HEK293T (cell line): Measurements from ENCODE around the gene PAPOLA.

ENCODE experiments used
- CTCF ChIA-PET: fragments of 350-600 bp; formaldehyde crosslinking; extraction: SDS; loops from one replicate; lab custom pipeline; 2021; ENCODE audit warnings: antibody characterized with exemption, inconsistent platforms; lab: Yijun Ruan, JAX
- POLR2A ChIA-PET: fragments of 350-600 bp; formaldehyde crosslinking; extraction: SDS; loops from one replicate; lab custom pipeline; 2020; ENCODE audit warnings: antibody characterized with exemption, inconsistent platforms; lab: Yijun Ruan, JAX
- DNase-seq: peaks from one replicate; pipeline ENCODE4 v3.0.0; 2012; ENCODE audit warnings: mixed read lengths; ENCODE audit errors: extremely low spot score
- ARNT ChIP-seq: fragments of 450-650 bp; IDR thresholded peaks from 2 replicates; pipeline ENCODE4 v1.6.1; 2017; ENCODE audit warnings: mild to moderate bottlenecking
- BHLHE40 ChIP-seq: fragments of 450-650 bp; IDR thresholded peaks from 2 replicates; pipeline ENCODE4 v1.6.1; 2016; ENCODE audit warnings: mild to moderate bottlenecking, moderate library complexity, borderline replicate concordance
- CTBP1 ChIP-seq: fragments of 450-650 bp; IDR thresholded peaks from 2 replicates; pipeline ENCODE4 v1.6.1; 2016; ENCODE audit warnings: borderline replicate concordance
- ELF4 ChIP-seq: fragments of 450-650 bp; IDR thresholded peaks from 2 replicates; pipeline ENCODE4 v1.6.1; 2017; ENCODE audit warnings: antibody characterized with exemption
- FOXA1 ChIP-seq: fragments of 450-650 bp; IDR thresholded peaks from 2 replicates; pipeline ENCODE4 v1.6.1; 2016; ENCODE audit warnings: mild to moderate bottlenecking
- FOXK2 ChIP-seq: fragments of 450-650 bp; IDR thresholded peaks from 2 replicates; pipeline ENCODE4 v1.6.1; 2016; ENCODE audit warnings: mild to moderate bottlenecking
- FOXM1 ChIP-seq: fragments of 450-650 bp; IDR thresholded peaks from 2 replicates; pipeline ENCODE4 v1.6.1; 2017; ENCODE audit warnings: mild to moderate bottlenecking, borderline replicate concordance
- HDGF ChIP-seq: fragments of 450-650 bp; IDR thresholded peaks from 2 replicates; pipeline ENCODE4 v1.6.1; 2017; ENCODE audit warnings: antibody characterized with exemption, borderline replicate concordance
- L3MBTL2 ChIP-seq: fragments of 450-650 bp; conservative IDR thresholded peaks from 2 replicates; pipeline ENCODE4 v1.6.1; 2016; ENCODE audit warnings: mild to moderate bottlenecking
- LEF1 ChIP-seq: fragments of 450-650 bp; IDR thresholded peaks from 2 replicates; pipeline ENCODE4 v1.6.1; 2017; ENCODE audit warnings: mild to moderate bottlenecking, borderline replicate concordance
- NFRKB ChIP-seq: fragments of 450-650 bp; IDR thresholded peaks from 2 replicates; pipeline ENCODE4 v1.6.1; 2016; ENCODE audit warnings: mild to moderate bottlenecking, moderate library complexity
- PKNOX1 ChIP-seq: fragments of 450-650 bp; IDR thresholded peaks from 2 replicates; pipeline ENCODE4 v1.6.1; 2016
- SP1 ChIP-seq: fragments of 450-650 bp; IDR thresholded peaks from 2 replicates; pipeline ENCODE4 v1.6.1; 2017
- SUZ12 ChIP-seq: fragments of 450-650 bp; IDR thresholded peaks from 2 replicates; pipeline ENCODE4 v1.6.1; 2016; ENCODE audit warnings: mild to moderate bottlenecking
- TARDBP ChIP-seq: fragments of 450-650 bp; IDR thresholded peaks from 2 replicates; pipeline ENCODE4 v1.6.1; 2016
- ZNF384 ChIP-seq: fragments of 450-650 bp; IDR thresholded peaks from 2 replicates; pipeline ENCODE4 v1.6.1; 2016

PAPOLA gene

GRCh38 chr14:96501740-96502620 is at the start of gene PAPOLA:
Gene PAPOLA, plus strand, starts transcription at chr14:96502382. Its CDS starts 211 bp downstream, at chr14:96502593.
- ChIA-PET POLR2A (interaction anchor here (1.2 to 1.5 kb wide), 2 partner anchors 9 to 10 kb away, joined by 3 read pairs; no protein-coding TSS in a partner anchor), CTCF (no interaction called here)
- no peak for TF ChIP-seq TARDBP
- no peak for TF ChIP-seq SUZ12
- TF ChIP-seq SP1 = no peak
- no peak for TF ChIP-seq FOXM1
- TF ChIP-seq ELF4 = peak; percentile 66
- TF ChIP-seq LEF1 = no peak
- TF ChIP-seq BHLHE40 = no peak
- no peak for TF ChIP-seq PKNOX1
- TF ChIP-seq L3MBTL2 = peak; percentile 98
- TF ChIP-seq ARNT = no peak
- TF ChIP-seq FOXK2 = no peak
- DNase-seq = peak; percentile 91

GRCh38 chr14:96452684-96453083 is 49.5 kb upstream of the PAPOLA start:
- TF ChIP-seq FOXK2 (no peak), L3MBTL2 (no peak), ARNT (no peak), ZNF384 (no peak), SP1 (no peak), SUZ12 (no peak), FOXM1 (no peak), HDGF (no peak), PKNOX1 (no peak), LEF1 (no peak), BHLHE40 (no peak), CTBP1 (no peak), FOXA1 (no peak), NFRKB (no peak), TARDBP (no peak), ELF4 (no peak)
- ChIA-PET POLR2A (no interaction called here), CTCF (no interaction called here)
- no peak for DNase-seq

GRCh38 chr14:96455588-96455987 is 46.6 kb upstream of the PAPOLA start:
- no peak for DNase-seq
- ChIA-PET POLR2A (no interaction called here), CTCF (no interaction called here)
- TF ChIP-seq ELF4 (no peak), TARDBP (no peak), BHLHE40 (no peak), FOXA1 (no peak), SP1 (no peak), LEF1 (no peak), CTBP1 (no peak), ARNT (no peak), PKNOX1 (no peak), FOXK2 (no peak), L3MBTL2 (no peak), ZNF384 (no peak), NFRKB (no peak), FOXM1 (no peak), SUZ12 (no peak), HDGF (no peak)

- DNase-seq = no peak
- POLR2A ChIA-PET = no interaction called here
Observed at GRCh38 chr14:96459851-96460250, 42.3 kb upstream of the PAPOLA start.

More at GRCh38 chr14:96459851-96460250, 42.3 kb upstream of the PAPOLA start:
- CTCF ChIA-PET = no interaction called here
- TF ChIP-seq SP1 = no peak
- TF ChIP-seq SUZ12 = no peak
- TF ChIP-seq NFRKB = no peak
- TF ChIP-seq BHLHE40 = no peak
- no peak for TF ChIP-seq PKNOX1
- TF ChIP-seq FOXM1 = no peak
- TF ChIP-seq LEF1 = no peak
- no peak for TF ChIP-seq FOXA1
- no peak for TF ChIP-seq ELF4
- TF ChIP-seq L3MBTL2 = no peak
- TF ChIP-seq HDGF = no peak
- TF ChIP-seq ZNF384 = no peak
- TF ChIP-seq ARNT = no peak
